OCI-LY7 (cell line): Measurements from ENCODE around the gene NCF2. TPM values are rescaled to one million over a fixed set of nuclear protein-coding genes. Genes with fewer than 3 reads are reported as not detected.

Experiments
- BruUV-seq: library from RNA; stranded (reverse); fragments of 400-500 nt; replicated peaks from 2 replicates; lab custom pipeline; 2021; lab: Mats Ljungman, UMichigan
- CTCF ChIA-PET: fragments of 300-600 bp; sonication (Branson Sonifier 250); formaldehyde crosslinking; loops from one replicate; lab custom pipeline; 2022; ENCODE audit warnings: antibody characterized with exemption; ENCODE audit not compliant: unreplicated experiment; lab: Charles Lee
- POLR2A ChIA-PET: fragments of 300-600 bp; sonication (Branson Sonifier 250); formaldehyde crosslinking; loops from one replicate; lab custom pipeline; 2022; ENCODE audit warnings: antibody characterized with exemption; lab: Charles Lee
- DNase-seq: peaks from one replicate; pipeline ENCODE4 v3.0.0-alpha.2; 2015; ENCODE audit warnings: low spot score
- H2AFZ ChIP-seq: fragments of 200-600 bp; sonication (generic), shearing (Covaris generic); 2 replicates; pipeline ENCODE4 v1.6.1; 2014; ENCODE audit warnings: mild to moderate bottlenecking, antibody characterized with exemption, low read length, moderate library complexity
- H3K27ac ChIP-seq: fragments of 200-600 bp; sonication (generic); 2 replicates; pipeline ENCODE4 v1.5.1; 2014; ENCODE audit warnings: mixed run types, low read depth, mild to moderate bottlenecking, moderate library complexity, low read length, inconsistent platforms; ENCODE audit not compliant: poor library complexity, severe bottlenecking
- H3K36me3 ChIP-seq: fragments of 200-600 bp; sonication (generic); 2 replicates; pipeline ENCODE4 v1.6.1; 2014; ENCODE audit warnings: mild to moderate bottlenecking, antibody characterized with exemption, low read length, moderate library complexity, mixed read lengths; ENCODE audit not compliant: insufficient read depth
- H3K4me1 ChIP-seq: fragments of 200-600 bp; sonication (generic); 2 replicates; pipeline ENCODE4 v1.5.1; 2014; ENCODE audit warnings: mild to moderate bottlenecking, low read length; ENCODE audit not compliant: insufficient read depth, poor library complexity, severe bottlenecking
- H3K4me2 ChIP-seq: fragments of 200-600 bp; sonication (generic); 2 replicates; pipeline ENCODE4 v1.6.1; 2014; ENCODE audit warnings: mild to moderate bottlenecking, low read length
- H3K4me3 ChIP-seq: fragments of 200-600 bp; sonication (generic); 2 replicates; pipeline ENCODE4 v1.5.1; 2014; ENCODE audit warnings: mild to moderate bottlenecking, low read depth, low read length; ENCODE audit not compliant: poor library complexity, severe bottlenecking
- H3K79me2 ChIP-seq: fragments of 200-600 bp; sonication (generic); 2 replicates; pipeline ENCODE4 v1.6.1; 2016; ENCODE audit warnings: low read depth, mild to moderate bottlenecking, low read length, moderate library complexity, mixed read lengths; ENCODE audit not compliant: insufficient read depth
- H3K9me2 ChIP-seq: fragments of 200-600 bp; sonication (generic); 2 replicates; pipeline ENCODE4 v1.6.1; 2016; ENCODE audit warnings: mild to moderate bottlenecking, low read length, mixed read lengths; ENCODE audit not compliant: insufficient read depth
- H3K9me3 ChIP-seq: fragments of 200-600 bp; sonication (generic); 2 replicates; pipeline ENCODE4 v1.6.1; 2014; ENCODE audit warnings: mild to moderate bottlenecking, mixed run types, low read length, mixed read lengths
- H4K20me1 ChIP-seq: fragments of 200-600 bp; sonication (generic); 2 replicates; pipeline ENCODE4 v1.6.1; 2014; ENCODE audit warnings: mild to moderate bottlenecking, antibody characterized with exemption, low read length, moderate library complexity, mixed read lengths; ENCODE audit not compliant: insufficient read depth
- EZH2phosphoT487 ChIP-seq: fragments of 200-600 bp; sonication (generic); IDR thresholded peaks from 2 replicates; pipeline ENCODE4 v1.6.1; 2018; ENCODE audit warnings: low read depth, borderline replicate concordance, mild to moderate bottlenecking, mixed run types, antibody characterized with exemption, low read length, moderate library complexity, mixed read lengths
- intact Hi-C: fragments of 100-400 bp; cut with micrococcal nuclease; formaldehyde crosslinking; loops from one replicate; pipeline ENCODE4 v1.10.0; 2022; ENCODE audit not compliant: unreplicated experiment
- total RNA-seq, 2 experiments: library from RNA; depleted of rRNA in 1 of 2; stranded (reverse); fragments of >200 nt in 1 of 2; shearing (Covaris generic) in 1 of 2; gene quantifications; 2 replicates each; pipeline ENCODE4 v1.2.3, GENCODE V29; 2014 to 2022
- TF ChIP-seq, protein P1 (sequence below): fragments of 200-600 bp; sonication (generic); conservative IDR thresholded peaks from 2 replicates; pipeline ENCODE4 v1.5.1; 2014; ENCODE audit warnings: mild to moderate bottlenecking, antibody characterized with exemption, low read length, moderate library complexity, mixed read lengths

Gene NCF2
- total RNA-seq, 2 experiments from 2014 or later, result 4.0 to 17.4 TPM

DNA sequence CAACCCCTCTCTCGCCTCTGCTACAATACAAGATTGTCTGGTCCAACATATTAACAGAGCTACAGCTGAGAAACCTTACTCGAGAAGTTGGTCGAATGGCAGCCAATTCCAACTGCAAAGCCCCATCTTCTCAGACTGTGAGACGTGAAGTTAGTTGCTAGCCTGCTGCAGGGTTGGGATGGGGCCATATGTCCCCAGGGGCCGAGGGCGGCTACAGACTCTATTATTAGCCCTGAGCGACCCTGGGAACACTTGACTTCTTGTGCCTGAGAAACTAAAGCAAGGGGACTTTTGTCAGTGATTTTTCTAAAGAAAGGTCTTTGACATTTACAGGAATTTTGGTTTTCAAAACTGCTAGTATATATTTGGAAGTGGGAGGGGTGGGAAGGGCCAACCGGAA is 13.7 kb downstream of the NCF2 start:
- Histone ChIP-seq H3K36me3 (no peaks in the 10 kb centered on the region), H4K20me1 (no peaks in the 10 kb centered on the region), H3K4me3 (no peak overlapping the region), H3K27ac (no peak overlapping the region), H3K4me1 (peaks cover 15% of the 10 kb centered on the region), H3K4me2 (no peak overlapping the region), H2AFZ (no peak overlapping the region), H3K79me2 (no peaks in the 10 kb centered on the region), H3K9me3 (no peaks in the 10 kb centered on the region), H3K9me2 (no peaks in the 10 kb centered on the region)
- intact Hi-C loops, result no loop called here
- no peak for TF ChIP-seq EZH2phosphoT487
- TF ChIP-seq, protein P1, sequence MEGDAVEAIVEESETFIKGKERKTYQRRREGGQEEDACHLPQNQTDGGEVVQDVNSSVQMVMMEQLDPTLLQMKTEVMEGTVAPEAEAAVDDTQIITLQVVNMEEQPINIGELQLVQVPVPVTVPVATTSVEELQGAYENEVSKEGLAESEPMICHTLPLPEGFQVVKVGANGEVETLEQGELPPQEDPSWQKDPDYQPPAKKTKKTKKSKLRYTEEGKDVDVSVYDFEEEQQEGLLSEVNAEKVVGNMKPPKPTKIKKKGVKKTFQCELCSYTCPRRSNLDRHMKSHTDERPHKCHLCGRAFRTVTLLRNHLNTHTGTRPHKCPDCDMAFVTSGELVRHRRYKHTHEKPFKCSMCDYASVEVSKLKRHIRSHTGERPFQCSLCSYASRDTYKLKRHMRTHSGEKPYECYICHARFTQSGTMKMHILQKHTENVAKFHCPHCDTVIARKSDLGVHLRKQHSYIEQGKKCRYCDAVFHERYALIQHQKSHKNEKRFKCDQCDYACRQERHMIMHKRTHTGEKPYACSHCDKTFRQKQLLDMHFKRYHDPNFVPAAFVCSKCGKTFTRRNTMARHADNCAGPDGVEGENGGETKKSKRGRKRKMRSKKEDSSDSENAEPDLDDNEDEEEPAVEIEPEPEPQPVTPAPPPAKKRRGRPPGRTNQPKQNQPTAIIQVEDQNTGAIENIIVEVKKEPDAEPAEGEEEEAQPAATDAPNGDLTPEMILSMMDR, result no peak
- BruUV-seq, result no TSS peak
- ChIA-PET POLR2A (interaction anchor here (1.2 kb wide), 1 partner anchor 28 kb away, joined by 3 read pairs; no protein-coding TSS in a partner anchor), CTCF (no interaction called here)
- DNase-seq, result no peak

DNA sequence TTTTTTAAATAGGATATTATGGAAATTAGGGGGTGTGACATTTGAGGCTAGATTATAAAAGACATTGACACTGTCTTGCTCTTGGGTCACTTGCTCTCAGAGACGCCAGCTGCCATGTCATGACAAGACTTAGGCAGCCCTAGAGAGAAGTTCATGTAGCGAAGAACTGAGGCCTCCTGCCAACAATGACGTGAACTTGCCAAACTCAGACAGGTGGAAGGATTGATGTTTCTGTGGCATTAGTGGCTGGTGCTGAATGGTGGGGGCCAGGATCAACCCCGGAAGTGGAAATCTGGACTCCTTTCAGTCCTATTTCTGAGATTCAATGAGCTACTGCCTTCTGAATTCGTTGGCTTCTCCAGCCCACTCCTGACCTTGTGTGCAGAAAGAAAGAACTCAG is 14.7 kb downstream of the NCF2 start:
- intact Hi-C loops, result no loop called here
- Histone ChIP-seq H3K9me3 (no peaks in the 10 kb centered on the region), H3K4me3 (no peak overlapping the region), H3K4me1 (peaks cover 9% of the 10 kb centered on the region), H3K4me2 (no peak overlapping the region), H2AFZ (no peak overlapping the region), H3K36me3 (no peaks in the 10 kb centered on the region), H3K79me2 (no peaks in the 10 kb centered on the region), H4K20me1 (no peaks in the 10 kb centered on the region), H3K9me2 (no peaks in the 10 kb centered on the region), H3K27ac (no peak overlapping the region)
- POLR2A ChIA-PET, result interaction anchor here (0.7 kb wide), 1 partner anchor 298 kb away, joined by 3 read pairs; no protein-coding TSS in a partner anchor
- BruUV-seq, result no TSS peak
- no peak for DNase-seq
- TF ChIP-seq EZH2phosphoT487, result no peak
- TF ChIP-seq, protein P1, result no peak
- CTCF ChIA-PET, result no interaction called here

GRCh38 chr1:183572721-183573120 is 17.5 kb downstream of the NCF2 start:
- Histone ChIP-seq H3K4me1 (peaks cover 10% of the 10 kb centered on the region), H3K9me2 (no peaks in the 10 kb centered on the region), H3K79me2 (no peaks in the 10 kb centered on the region), H3K9me3 (no peaks in the 10 kb centered on the region), H3K4me3 (no peak overlapping the region), H4K20me1 (no peaks in the 10 kb centered on the region), H3K36me3 (no peaks in the 10 kb centered on the region), H3K4me2 (no peak overlapping the region), H2AFZ (no peak overlapping the region), H3K27ac (no peak overlapping the region)
- intact Hi-C loops, result no loop called here
- POLR2A ChIA-PET, result no interaction called here
- DNase-seq, result no peak
- TF ChIP-seq, protein P1, result no peak
- no peak for TF ChIP-seq EZH2phosphoT487
- CTCF ChIA-PET, result no interaction called here
- no TSS peak for BruUV-seq
